Activated CD8-positive, alpha-beta T cell treated with anti-CD3 and anti-CD28 coated beads, Interleukin-2, amount 10 ng/mL, durations not matched to agents 7 days and 5 days (primary cell): ENCODE results near the gene BBX. TPM values are rescaled to one million over a fixed set of nuclear protein-coding genes. Genes with fewer than 3 reads are reported as not detected.

Experiments
- ATAC-seq: fragments of 150-1000 bp; cut with Tn5 transposase; one replicate; pipeline ENCODE4 v1.10.0; 2021; ENCODE audit warnings: moderate library complexity
- CTCF ChIA-PET: fragments of 350-600 bp; sonication (Branson Sonifier 250); formaldehyde crosslinking; loops from one replicate; lab custom pipeline; 2021; ENCODE audit warnings: antibody characterized with exemption; lab: Charles Lee
- POLR2A ChIA-PET: fragments of 350-600 bp; sonication (Branson Sonifier 250); formaldehyde crosslinking; loops from one replicate; lab custom pipeline; 2021; ENCODE audit warnings: antibody characterized with exemption; lab: Charles Lee
- DNase-seq: peaks from one replicate; pipeline ENCODE4 v3.0.0-alpha.2; 2020
- H3K27ac Mint-ChIP-seq: one replicate; pipeline ENCODE4 v1.8.0; 2021; ENCODE audit warnings: mild to moderate bottlenecking, mixed read lengths
- H3K27me3 Mint-ChIP-seq: one replicate; pipeline ENCODE4 v1.8.0; 2021; ENCODE audit warnings: low read depth, mixed read lengths
- H3K36me3 Mint-ChIP-seq: one replicate; pipeline ENCODE4 v1.8.0; 2021; ENCODE audit warnings: low read depth, mixed read lengths
- H3K4me1 Mint-ChIP-seq: one replicate; pipeline ENCODE4 v1.8.0; 2021; ENCODE audit warnings: low read depth, mixed read lengths
- H3K4me3 Mint-ChIP-seq: one replicate; pipeline ENCODE4 v1.8.0; 2021; ENCODE audit warnings: mild to moderate bottlenecking, mixed read lengths
- H3K9me3 Mint-ChIP-seq: one replicate; pipeline ENCODE4 v1.8.0; 2022; ENCODE audit warnings: mixed read lengths; ENCODE audit not compliant: insufficient read depth
- total RNA-seq, 2 experiments: library from RNA; stranded (reverse); gene quantifications; one replicate each; pipeline ENCODE4 v1.2.3, GENCODE V29; 2021

BBX gene
- total RNA-seq, 2 experiments from 2014 or later: 27.3 to 30.1 TPM

GRCh38 chr3:107810171-107811071 is 287.7 kb downstream of the BBX start:
- Mint-ChIP-seq H3K9me3 (no peaks in the 10 kb centered on the region), H3K4me3 (no peak overlapping the region), H3K27me3 (no peaks in the 10 kb centered on the region), H3K4me1 (peaks cover 11% of the 10 kb centered on the region), H3K36me3 (peaks cover 5% of the 10 kb centered on the region), H3K27ac (peak overlapping the region; percentile 62)
- CTCF ChIA-PET: interaction anchor here (0.6 to 1.7 kb wide), 5 partner anchors 10 to 574 kb away, joined by 3 to 5 read pairs (median 4); no protein-coding TSS in a partner anchor
- ATAC-seq (peak; percentile 42), DNase-seq (no peak)
- POLR2A ChIA-PET: no interaction called here

GRCh38 chr3:107813026-107813425 is 290.3 kb downstream of the BBX start:
- DNase-seq: no peak
- H3K27me3 Mint-ChIP-seq: peaks cover 6% of the 10 kb centered on the region
- ATAC-seq: no peak
- H3K36me3 Mint-ChIP-seq: peaks cover 5% of the 10 kb centered on the region
- no peak overlapping the region for H3K4me3 Mint-ChIP-seq
- CTCF ChIA-PET: no interaction called here
- POLR2A ChIA-PET: no interaction called here
- peaks cover 11% of the 10 kb centered on the region for H3K4me1 Mint-ChIP-seq
- H3K9me3 Mint-ChIP-seq: no peaks in the 10 kb centered on the region
- no peak overlapping the region for H3K27ac Mint-ChIP-seq

- Mint-ChIP-seq H3K36me3 (no peaks in the 10 kb centered on the region), H3K4me1 (no peaks in the 10 kb centered on the region), H3K27me3 (peaks cover 13% of the 10 kb centered on the region), H3K4me3 (no peak overlapping the region), H3K27ac (no peak overlapping the region), H3K9me3 (no peaks in the 10 kb centered on the region)
- no peak for ATAC-seq
- CTCF ChIA-PET: no interaction called here
- POLR2A ChIA-PET: no interaction called here
- DNase-seq: no peak
Observed at GRCh38 chr3:107816107-107816506, 293.3 kb downstream of the BBX start.

GRCh38 chr3:107817076-107817475 is 294.3 kb downstream of the BBX start:
- no peaks in the 10 kb centered on the region for H3K4me1 Mint-ChIP-seq
- POLR2A ChIA-PET: no interaction called here
- H3K36me3 Mint-ChIP-seq: no peaks in the 10 kb centered on the region
- ATAC-seq (no peak), DNase-seq (no peak)
- H3K27ac Mint-ChIP-seq: no peak overlapping the region
- no peak overlapping the region for H3K4me3 Mint-ChIP-seq
- peaks cover 13% of the 10 kb centered on the region for H3K27me3 Mint-ChIP-seq
- H3K9me3 Mint-ChIP-seq: no peaks in the 10 kb centered on the region
- CTCF ChIA-PET: no interaction called here

GRCh38 chr3:107818025-107818424 is 295.3 kb downstream of the BBX start:
- Mint-ChIP-seq H3K36me3 (no peaks in the 10 kb centered on the region), H3K27ac (no peak overlapping the region), H3K27me3 (peaks cover 15% of the 10 kb centered on the region), H3K9me3 (no peaks in the 10 kb centered on the region), H3K4me3 (no peak overlapping the region), H3K4me1 (no peaks in the 10 kb centered on the region)
- CTCF ChIA-PET: interaction anchor here (1.7 kb wide), 1 partner anchor 9 kb away, joined by 3 read pairs; no protein-coding TSS in a partner anchor
- POLR2A ChIA-PET: interaction anchor here (0.7 kb wide), 1 partner anchor 8 kb away, joined by 3 read pairs; no protein-coding TSS in a partner anchor
- DNase-seq (no peak), ATAC-seq (no peak)

- CTCF ChIA-PET: interaction anchor here (1.7 kb wide), 1 partner anchor 10 kb away, joined by 3 read pairs; no protein-coding TSS in a partner anchor
- Mint-ChIP-seq H3K9me3 (no peaks in the 10 kb centered on the region), H3K27me3 (peaks cover 19% of the 10 kb centered on the region), H3K4me3 (no peak overlapping the region), H3K36me3 (no peaks in the 10 kb centered on the region), H3K27ac (no peak overlapping the region), H3K4me1 (no peaks in the 10 kb centered on the region)
- POLR2A ChIA-PET: no interaction called here
- ATAC-seq: no peak
- no peak for DNase-seq
Observed at GRCh38 chr3:107819656-107820055, 296.9 kb downstream of the BBX start.

GRCh38 chr3:107822308-107822707 is 299.5 kb downstream of the BBX start:
- H3K27me3 Mint-ChIP-seq: peaks cover 19% of the 10 kb centered on the region
- no peaks in the 10 kb centered on the region for H3K36me3 Mint-ChIP-seq
- H3K27ac Mint-ChIP-seq: no peak overlapping the region
- no peaks in the 10 kb centered on the region for H3K4me1 Mint-ChIP-seq
- DNase-seq: no peak
- ATAC-seq: no peak
- no peak overlapping the region for H3K4me3 Mint-ChIP-seq
- no peaks in the 10 kb centered on the region for H3K9me3 Mint-ChIP-seq
- CTCF ChIA-PET: no interaction called here
- POLR2A ChIA-PET: no interaction called here

- CTCF ChIA-PET: interaction anchor here (0.8 kb wide), 1 partner anchor 11 kb away, joined by 3 read pairs; no protein-coding TSS in a partner anchor
- H3K4me3 Mint-ChIP-seq: no peak overlapping the region
Observed at GRCh38 chr3:107824822-107825371, 302.1 kb downstream of the BBX start.

GRCh38 chr3:107825556-107825955 is 302.8 kb downstream of the BBX start:
- DNase-seq: no peak
- H3K36me3 Mint-ChIP-seq: no peaks in the 10 kb centered on the region
- CTCF ChIA-PET: interaction anchor here (0.8 kb wide), 1 partner anchor 11 kb away, joined by 3 read pairs; no protein-coding TSS in a partner anchor
- H3K27ac Mint-ChIP-seq: no peak overlapping the region
- no peak overlapping the region for H3K4me3 Mint-ChIP-seq
- no peaks in the 10 kb centered on the region for H3K4me1 Mint-ChIP-seq
- H3K9me3 Mint-ChIP-seq: no peaks in the 10 kb centered on the region
- POLR2A ChIA-PET: no interaction called here
- H3K27me3 Mint-ChIP-seq: peaks cover 6% of the 10 kb centered on the region
- ATAC-seq: no peak

More at GRCh38 chr3:107824822-107825371, 302.1 kb downstream of the BBX start:
- Mint-ChIP-seq H3K27ac (no peak overlapping the region), H3K27me3 (peaks cover 6% of the 10 kb centered on the region), H3K4me1 (no peaks in the 10 kb centered on the region), H3K9me3 (no peaks in the 10 kb centered on the region), H3K36me3 (no peaks in the 10 kb centered on the region)
- POLR2A ChIA-PET: no interaction called here
- no peak for ATAC-seq
- no peak for DNase-seq

- no peaks in the 10 kb centered on the region for H3K36me3 Mint-ChIP-seq
Observed at GRCh38 chr3:107826727-107827126, 304.0 kb downstream of the BBX start.

GRCh38 chr3:107829185-107829584 is 306.4 kb downstream of the BBX start:
- ATAC-seq (no peak), DNase-seq (no peak)
- Mint-ChIP-seq H3K4me3 (no peak overlapping the region), H3K27me3 (no peaks in the 10 kb centered on the region), H3K36me3 (no peaks in the 10 kb centered on the region), H3K4me1 (no peaks in the 10 kb centered on the region), H3K27ac (no peak overlapping the region), H3K9me3 (no peaks in the 10 kb centered on the region)
- ChIA-PET POLR2A (no interaction called here), CTCF (interaction anchor here (0.7 kb wide), 1 partner anchor 205 kb away, joined by 3 read pairs; no protein-coding TSS in a partner anchor)

More at GRCh38 chr3:107826727-107827126, 304.0 kb downstream of the BBX start:
- no peak overlapping the region for H3K4me3 Mint-ChIP-seq
- H3K4me1 Mint-ChIP-seq: no peaks in the 10 kb centered on the region
- ChIA-PET CTCF (no interaction called here), POLR2A (no interaction called here)
- DNase-seq (no peak), ATAC-seq (no peak)
- no peaks in the 10 kb centered on the region for H3K9me3 Mint-ChIP-seq
- H3K27ac Mint-ChIP-seq: no peak overlapping the region
- peaks cover 6% of the 10 kb centered on the region for H3K27me3 Mint-ChIP-seq

GRCh38 chr3:107831590-107831989 is 308.8 kb downstream of the BBX start:
- H3K4me3 Mint-ChIP-seq: no peak overlapping the region
- no peaks in the 10 kb centered on the region for H3K4me1 Mint-ChIP-seq
- H3K27me3 Mint-ChIP-seq: no peaks in the 10 kb centered on the region
- H3K36me3 Mint-ChIP-seq: no peaks in the 10 kb centered on the region
- POLR2A ChIA-PET: no interaction called here
- CTCF ChIA-PET: interaction anchor here (0.6 kb wide), 1 partner anchor 23 kb away, joined by 3 read pairs; no protein-coding TSS in a partner anchor
- DNase-seq (no peak), ATAC-seq (no peak)
- no peaks in the 10 kb centered on the region for H3K9me3 Mint-ChIP-seq
- no peak overlapping the region for H3K27ac Mint-ChIP-seq
